ENCODE data around the gene MICA. TPM values are rescaled to one million over a fixed set of nuclear protein-coding genes. Genes with fewer than 3 reads are reported as not detected.

Gene MICA
- total and polyA plus RNA-seq, 9 of the 15 experiments (the other 6 are each of a cell fraction or from before 2014, with no cell fraction given) = 11.8 to 24.6 (median 16.7) TPM

DNA sequence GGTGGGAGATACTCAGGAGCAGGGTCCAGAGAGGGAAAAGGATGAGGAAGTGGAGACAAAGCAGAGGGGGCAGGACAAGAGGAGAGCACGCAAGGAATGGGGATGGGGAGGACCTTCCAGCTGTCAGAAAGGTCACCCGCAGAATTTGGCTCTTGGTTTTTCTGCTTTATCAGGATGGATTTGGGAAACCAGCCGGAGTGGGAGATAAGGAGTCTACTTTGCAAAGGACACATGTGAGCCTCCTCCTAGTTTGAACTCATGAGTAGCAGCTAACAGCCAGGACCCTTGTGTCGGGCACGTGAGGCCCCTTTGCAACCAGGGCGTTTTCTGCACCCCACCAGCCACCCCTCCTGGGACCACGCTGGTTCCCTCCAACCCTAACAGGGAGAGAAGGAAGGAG, 7.6 kb upstream of the MICA start (continued):
- peak; percentile 93 for TF ChIP-seq CTBP1 (IDR thresholded peaks at IDR 0.05; ENCODE audit: borderline replicate concordance)
- peak; percentile 77 for TF ChIP-seq MYC (IDR thresholded peaks at IDR 0.05; ENCODE audit: low read depth, low read length)
- TF ChIP-seq MYC (CRISPR knock-in tag; IDR thresholded peaks at IDR 0.05; ENCODE audit: borderline replicate concordance, low read depth) = no peak
- TF ChIP-seq, protein P1, sequence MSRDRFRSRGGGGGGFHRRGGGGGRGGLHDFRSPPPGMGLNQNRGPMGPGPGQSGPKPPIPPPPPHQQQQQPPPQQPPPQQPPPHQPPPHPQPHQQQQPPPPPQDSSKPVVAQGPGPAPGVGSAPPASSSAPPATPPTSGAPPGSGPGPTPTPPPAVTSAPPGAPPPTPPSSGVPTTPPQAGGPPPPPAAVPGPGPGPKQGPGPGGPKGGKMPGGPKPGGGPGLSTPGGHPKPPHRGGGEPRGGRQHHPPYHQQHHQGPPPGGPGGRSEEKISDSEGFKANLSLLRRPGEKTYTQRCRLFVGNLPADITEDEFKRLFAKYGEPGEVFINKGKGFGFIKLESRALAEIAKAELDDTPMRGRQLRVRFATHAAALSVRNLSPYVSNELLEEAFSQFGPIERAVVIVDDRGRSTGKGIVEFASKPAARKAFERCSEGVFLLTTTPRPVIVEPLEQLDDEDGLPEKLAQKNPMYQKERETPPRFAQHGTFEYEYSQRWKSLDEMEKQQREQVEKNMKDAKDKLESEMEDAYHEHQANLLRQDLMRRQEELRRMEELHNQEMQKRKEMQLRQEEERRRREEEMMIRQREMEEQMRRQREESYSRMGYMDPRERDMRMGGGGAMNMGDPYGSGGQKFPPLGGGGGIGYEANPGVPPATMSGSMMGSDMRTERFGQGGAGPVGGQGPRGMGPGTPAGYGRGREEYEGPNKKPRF (IDR thresholded peaks at IDR 0.05; ENCODE audit: low read depth, low read length) = no peak
- TF ChIP-seq, protein P2, sequence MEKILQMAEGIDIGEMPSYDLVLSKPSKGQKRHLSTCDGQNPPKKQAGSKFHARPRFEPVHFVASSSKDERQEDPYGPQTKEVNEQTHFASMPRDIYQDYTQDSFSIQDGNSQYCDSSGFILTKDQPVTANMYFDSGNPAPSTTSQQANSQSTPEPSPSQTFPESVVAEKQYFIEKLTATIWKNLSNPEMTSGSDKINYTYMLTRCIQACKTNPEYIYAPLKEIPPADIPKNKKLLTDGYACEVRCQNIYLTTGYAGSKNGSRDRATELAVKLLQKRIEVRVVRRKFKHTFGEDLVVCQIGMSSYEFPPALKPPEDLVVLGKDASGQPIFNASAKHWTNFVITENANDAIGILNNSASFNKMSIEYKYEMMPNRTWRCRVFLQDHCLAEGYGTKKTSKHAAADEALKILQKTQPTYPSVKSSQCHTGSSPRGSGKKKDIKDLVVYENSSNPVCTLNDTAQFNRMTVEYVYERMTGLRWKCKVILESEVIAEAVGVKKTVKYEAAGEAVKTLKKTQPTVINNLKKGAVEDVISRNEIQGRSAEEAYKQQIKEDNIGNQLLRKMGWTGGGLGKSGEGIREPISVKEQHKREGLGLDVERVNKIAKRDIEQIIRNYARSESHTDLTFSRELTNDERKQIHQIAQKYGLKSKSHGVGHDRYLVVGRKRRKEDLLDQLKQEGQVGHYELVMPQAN (IDR thresholded peaks at IDR 0.05; ENCODE audit: borderline replicate concordance) = no peak
- TF ChIP-seq BRD4 (IDR thresholded peaks at IDR 0.05) = no peak
- TF ChIP-seq STAG1 (CRISPR knock-in tag; IDR thresholded peaks at IDR 0.05; ENCODE audit: borderline replicate concordance) = 0 out of 2 replicates have a peak, but pooled peaks have one; percentile 29
- peak; percentile 83 for TF ChIP-seq TEAD4 (IDR thresholded peaks at IDR 0.05; ENCODE audit: low read length)
- TF ChIP-seq TEAD4 (CRISPR knock-in tag; IDR thresholded peaks at IDR 0.05; ENCODE audit: borderline replicate concordance) = no peak
- no peak for TF ChIP-seq ERF (CRISPR knock-in tag; IDR thresholded peaks at IDR 0.05)
- TF ChIP-seq, protein P3, sequence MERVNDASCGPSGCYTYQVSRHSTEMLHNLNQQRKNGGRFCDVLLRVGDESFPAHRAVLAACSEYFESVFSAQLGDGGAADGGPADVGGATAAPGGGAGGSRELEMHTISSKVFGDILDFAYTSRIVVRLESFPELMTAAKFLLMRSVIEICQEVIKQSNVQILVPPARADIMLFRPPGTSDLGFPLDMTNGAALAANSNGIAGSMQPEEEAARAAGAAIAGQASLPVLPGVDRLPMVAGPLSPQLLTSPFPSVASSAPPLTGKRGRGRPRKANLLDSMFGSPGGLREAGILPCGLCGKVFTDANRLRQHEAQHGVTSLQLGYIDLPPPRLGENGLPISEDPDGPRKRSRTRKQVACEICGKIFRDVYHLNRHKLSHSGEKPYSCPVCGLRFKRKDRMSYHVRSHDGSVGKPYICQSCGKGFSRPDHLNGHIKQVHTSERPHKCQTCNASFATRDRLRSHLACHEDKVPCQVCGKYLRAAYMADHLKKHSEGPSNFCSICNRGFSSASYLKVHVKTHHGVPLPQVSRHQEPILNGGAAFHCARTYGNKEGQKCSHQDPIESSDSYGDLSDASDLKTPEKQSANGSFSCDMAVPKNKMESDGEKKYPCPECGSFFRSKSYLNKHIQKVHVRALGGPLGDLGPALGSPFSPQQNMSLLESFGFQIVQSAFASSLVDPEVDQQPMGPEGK (CRISPR knock-in tag; IDR thresholded peaks at IDR 0.05; ENCODE audit: borderline replicate concordance) = no peak
- TF ChIP-seq, protein P4, sequence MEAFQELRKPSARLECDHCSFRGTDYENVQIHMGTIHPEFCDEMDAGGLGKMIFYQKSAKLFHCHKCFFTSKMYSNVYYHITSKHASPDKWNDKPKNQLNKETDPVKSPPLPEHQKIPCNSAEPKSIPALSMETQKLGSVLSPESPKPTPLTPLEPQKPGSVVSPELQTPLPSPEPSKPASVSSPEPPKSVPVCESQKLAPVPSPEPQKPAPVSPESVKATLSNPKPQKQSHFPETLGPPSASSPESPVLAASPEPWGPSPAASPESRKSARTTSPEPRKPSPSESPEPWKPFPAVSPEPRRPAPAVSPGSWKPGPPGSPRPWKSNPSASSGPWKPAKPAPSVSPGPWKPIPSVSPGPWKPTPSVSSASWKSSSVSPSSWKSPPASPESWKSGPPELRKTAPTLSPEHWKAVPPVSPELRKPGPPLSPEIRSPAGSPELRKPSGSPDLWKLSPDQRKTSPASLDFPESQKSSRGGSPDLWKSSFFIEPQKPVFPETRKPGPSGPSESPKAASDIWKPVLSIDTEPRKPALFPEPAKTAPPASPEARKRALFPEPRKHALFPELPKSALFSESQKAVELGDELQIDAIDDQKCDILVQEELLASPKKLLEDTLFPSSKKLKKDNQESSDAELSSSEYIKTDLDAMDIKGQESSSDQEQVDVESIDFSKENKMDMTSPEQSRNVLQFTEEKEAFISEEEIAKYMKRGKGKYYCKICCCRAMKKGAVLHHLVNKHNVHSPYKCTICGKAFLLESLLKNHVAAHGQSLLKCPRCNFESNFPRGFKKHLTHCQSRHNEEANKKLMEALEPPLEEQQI (IDR thresholded peaks at IDR 0.05) = no peak
- no peak for TF ChIP-seq NBN (IDR thresholded peaks at IDR 0.05; ENCODE audit: low read depth)
- peak; percentile 56 to 58; a peak in 2 of 4 replicates for TF ChIP-seq KDM1A (IDR thresholded peaks at IDR 0.05)
- TF ChIP-seq ZNF140 (CRISPR knock-in tag; IDR thresholded peaks at IDR 0.05) = no peak
- no peak for TF ChIP-seq TCF7 (IDR thresholded peaks at IDR 0.05; ENCODE audit: borderline replicate concordance)
- peak; percentile 96 for TF ChIP-seq LCOR (CRISPR knock-in tag; IDR thresholded peaks at IDR 0.05)
- TF ChIP-seq, protein P5, sequence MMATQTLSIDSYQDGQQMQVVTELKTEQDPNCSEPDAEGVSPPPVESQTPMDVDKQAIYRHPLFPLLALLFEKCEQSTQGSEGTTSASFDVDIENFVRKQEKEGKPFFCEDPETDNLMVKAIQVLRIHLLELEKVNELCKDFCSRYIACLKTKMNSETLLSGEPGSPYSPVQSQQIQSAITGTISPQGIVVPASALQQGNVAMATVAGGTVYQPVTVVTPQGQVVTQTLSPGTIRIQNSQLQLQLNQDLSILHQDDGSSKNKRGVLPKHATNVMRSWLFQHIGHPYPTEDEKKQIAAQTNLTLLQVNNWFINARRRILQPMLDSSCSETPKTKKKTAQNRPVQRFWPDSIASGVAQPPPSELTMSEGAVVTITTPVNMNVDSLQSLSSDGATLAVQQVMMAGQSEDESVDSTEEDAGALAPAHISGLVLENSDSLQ (IDR thresholded peaks at IDR 0.05) = peak; percentile 51; the same call in 1 of the 2 replicates
- 0 out of 2 replicates have a peak, but pooled peaks have one; percentile 42 for TF ChIP-seq POLR2AphosphoS5 (IDR thresholded peaks at IDR 0.05; ENCODE audit: control insufficient read depth, insufficient read depth, low read depth, low read length)
